GM19193 (cell line): ENCODE measurements around the gene LRRC59.

Experiments used
- POLR2A ChIP-seq: IDR thresholded peaks from 4 replicates; pipeline ENCODE4 v1.6.1; 2011; ENCODE audit not compliant: insufficient read depth, insufficient read length; ENCODE audit errors: extremely low read depth

LRRC59 gene

DNA sequence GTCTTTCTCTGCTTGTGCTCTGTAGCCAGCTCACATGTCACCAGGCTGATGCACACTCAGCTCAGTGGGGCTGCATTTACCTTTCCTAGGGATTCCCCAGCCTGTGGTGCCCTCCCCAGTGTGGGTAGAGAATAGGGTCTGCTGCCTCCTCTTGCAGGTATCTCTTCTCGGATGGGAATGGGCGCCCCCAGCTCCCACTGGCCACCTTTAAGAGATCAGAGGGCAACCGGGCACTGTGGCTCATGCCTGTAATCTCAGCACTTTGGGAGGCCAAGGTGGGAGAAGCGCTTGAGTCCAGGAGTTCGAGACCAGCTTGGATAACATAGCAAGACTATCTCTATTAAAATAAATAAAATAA is 48.1 kb downstream of the LRRC59 start:
- no peak for TF ChIP-seq POLR2A

DNA sequence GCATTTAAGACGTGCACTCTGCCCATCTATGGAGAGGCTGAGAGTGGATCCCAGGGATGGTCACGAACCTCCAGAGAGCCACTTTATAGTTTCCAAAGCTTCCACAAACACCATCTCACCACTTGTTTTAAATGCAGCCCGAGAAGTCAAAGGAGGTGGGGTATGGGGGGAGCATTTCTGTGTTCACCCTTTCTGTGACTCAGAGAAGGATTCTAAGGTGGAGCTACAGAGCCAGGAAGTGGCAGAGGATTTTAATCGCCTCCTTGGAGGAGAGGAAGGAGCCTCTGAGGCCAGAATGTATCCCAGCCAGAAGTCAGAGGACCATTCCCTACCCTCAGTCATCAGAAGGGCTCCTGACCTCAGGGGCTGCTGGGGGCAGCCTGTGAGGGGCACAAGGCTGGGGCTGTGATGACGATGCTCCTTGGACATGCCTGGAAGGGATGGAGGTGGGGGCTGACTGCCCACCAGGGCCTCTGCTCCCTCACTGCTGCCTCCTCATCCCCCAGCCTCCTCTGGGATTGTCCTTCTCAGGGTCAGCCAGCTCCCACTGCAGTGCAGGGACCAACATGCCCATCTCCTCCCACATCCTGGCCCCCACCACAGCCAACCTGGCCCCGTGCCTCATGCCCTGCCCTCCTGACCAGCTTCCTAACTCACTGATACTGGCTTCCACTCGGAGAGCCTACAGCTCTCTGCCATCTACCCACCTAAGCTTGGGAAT is 48.6 kb downstream of the LRRC59 start:
- TF ChIP-seq POLR2A = no peak

DNA sequence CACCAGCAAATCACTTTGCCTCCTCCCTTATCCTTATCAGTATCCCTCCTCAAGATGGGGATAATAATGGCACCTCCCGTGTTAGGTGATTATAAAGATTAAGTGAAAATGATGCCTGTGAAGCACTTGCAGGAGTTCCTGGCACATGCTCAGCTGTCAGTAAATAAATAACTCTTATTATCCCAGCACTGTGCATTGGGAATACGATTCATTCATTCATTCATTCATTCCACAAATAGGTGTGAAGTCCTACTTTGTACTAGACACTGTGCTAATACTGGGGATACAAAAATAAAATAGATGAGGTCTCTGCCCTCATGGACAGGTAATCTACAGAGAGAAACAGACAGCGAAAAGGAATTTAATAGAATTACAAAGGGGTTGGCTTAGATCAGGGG is 49.4 kb downstream of the LRRC59 start:
- no peak for TF ChIP-seq POLR2A

DNA sequence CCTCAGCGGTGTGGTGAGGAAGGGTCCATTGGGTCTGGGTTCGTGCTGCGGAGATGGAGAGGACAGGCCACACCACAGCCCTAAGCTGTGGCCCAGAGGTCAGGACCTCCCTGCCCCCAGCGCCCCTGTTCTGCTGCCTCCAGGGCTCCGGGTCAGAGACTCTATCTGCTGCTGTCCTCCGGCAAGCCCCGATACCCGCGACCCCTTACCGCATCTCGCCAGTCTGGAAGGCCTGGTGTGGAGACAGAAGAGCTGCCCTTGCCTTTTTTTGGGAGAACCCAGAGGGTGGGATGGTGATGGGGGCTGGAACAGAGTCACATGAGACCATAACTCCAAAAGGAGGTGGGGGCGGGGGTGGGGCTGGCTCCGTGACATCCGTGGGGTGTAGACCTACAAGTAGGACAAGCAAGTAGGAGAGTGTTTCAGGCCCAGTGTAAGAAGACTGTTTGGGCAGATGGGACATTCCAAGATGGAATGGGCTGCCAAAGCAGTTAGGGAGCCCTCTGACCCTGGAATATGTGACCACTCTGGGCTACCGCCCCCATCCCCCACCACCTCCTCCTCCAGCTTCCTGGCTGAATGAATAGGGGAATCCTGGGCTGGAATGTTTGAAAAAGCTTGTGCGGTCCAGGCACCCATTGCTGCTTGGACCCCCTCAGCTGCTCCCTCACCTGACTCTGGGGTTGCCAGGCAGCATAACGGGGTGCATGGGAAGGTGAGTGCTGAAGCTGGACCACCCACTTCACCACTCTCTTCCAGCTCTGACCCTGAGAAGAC is 50.0 kb downstream of the LRRC59 start:
- no peak for TF ChIP-seq POLR2A

DNA sequence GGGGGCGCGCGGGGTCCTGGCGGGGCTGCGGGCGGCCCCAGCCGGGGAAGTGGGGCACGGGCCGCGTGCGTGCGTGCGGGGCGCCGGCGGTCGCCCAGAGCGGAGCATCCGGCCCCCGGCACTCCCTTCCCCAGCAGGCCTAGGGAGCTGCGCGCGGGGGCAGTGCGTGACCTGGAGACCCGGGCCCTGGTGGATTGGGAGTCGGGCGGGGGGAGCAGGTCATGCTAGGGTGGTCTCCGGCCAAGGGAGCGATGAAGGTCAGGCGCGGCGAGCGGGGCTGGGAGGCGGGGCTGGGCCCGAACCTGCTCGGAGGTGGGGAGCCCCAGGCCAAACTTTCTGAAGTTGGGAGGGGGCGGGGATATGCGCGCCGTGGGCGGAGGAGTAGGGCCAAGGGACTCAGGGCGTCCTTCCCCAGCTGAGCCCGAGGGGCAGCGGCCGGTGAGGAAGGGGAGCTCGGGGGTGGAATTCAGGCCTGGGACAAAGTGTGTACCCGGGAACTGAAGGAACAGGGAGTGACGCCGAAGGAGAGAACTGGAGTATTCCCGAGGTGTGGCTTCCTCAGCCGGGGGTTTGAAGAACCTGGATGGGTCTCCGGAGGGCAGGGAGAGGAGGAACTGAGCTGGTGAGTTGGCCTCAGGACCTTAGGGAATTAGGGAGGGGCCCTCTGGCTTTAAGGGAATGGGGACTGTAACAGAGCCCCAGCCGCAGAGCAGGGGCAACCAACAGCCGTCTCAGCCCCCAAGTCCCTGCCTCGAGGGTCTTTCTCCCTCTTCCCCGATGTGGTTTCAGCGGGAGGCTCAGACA is 50.8 kb downstream of the LRRC59 start:
- TF ChIP-seq POLR2A = no peak

DNA sequence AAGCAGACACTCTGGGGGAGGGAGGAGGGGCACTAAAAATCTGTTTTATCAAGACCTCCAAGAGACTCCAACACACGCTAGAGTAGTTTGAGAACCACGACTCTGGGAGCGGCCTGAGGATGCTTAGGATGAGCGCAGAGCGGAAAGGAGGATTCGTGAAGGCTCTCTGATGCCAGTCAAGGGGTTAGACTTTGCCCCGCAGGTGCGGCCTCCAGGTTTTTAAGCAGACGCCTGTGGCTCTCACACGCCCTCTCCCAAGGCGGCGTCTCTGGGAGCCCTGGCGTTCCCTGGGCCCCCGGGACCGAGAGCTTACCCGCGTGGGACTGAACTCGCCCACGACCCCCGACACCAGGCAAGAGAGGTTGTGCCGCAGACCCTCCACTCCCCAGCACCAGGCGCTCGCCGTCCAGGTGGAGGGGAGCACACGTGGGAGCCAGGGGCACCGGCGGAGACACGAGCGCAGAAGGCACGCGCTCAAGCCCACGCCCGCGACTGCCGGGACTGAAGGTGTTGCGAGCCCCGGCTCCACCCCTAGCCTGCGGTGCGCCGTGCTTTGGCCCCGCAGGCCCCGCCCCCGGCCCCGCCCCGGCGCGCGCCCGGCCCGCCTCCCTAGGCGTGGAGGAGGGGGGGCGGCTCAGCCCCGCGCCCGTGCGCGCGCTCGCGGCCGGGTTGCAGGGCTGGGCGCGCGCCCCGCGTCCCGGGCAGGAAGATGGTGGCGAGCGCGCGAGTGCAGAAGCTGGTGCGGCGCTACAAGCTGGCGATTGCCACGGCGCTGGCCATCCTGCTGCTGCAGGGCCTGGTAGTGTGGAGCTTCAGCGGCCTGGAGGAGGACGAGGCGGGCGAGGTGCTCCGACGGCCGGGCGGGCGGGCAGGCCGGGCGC is 51.7 kb downstream of the LRRC59 start, which contains the start of gene XYLT2:
Gene XYLT2, plus strand, starts transcription at position 695 of the 881 bp plus-strand sequence. Its CDS starts 15 bp downstream, at position 710.
- peak; percentile 74 for TF ChIP-seq POLR2A

DNA sequence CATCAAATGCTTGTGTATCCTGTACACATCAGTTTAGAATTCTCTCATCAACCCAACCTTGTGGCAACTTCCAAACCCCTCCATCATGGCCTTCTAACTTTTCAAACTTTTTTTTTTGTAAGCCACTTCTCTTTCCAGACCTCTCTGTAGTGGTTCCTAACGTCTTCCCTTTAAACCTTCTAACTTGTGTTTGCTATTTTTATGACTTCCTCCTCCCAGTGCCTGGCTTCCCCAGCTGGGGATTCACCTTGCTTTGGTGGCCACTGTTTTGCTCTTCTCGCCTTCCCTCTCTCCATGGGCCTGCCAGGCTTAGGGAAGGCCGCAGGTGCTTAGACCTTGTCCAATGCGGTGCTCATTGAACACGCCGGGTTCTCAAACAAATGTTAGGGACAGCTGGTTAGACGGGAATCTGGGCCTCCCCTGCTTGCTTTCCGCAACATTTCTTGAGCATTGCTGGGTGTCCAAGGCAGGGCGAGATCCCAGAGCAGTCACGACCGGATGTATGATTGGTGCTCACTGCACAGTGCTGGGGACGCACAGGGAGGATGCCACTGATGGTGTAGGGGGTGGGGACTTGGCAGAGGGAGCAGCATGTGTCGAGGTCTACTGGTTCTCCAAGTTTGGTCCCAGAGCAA is 52.5 kb downstream of the LRRC59 start:
- TF ChIP-seq POLR2A = no peak

DNA sequence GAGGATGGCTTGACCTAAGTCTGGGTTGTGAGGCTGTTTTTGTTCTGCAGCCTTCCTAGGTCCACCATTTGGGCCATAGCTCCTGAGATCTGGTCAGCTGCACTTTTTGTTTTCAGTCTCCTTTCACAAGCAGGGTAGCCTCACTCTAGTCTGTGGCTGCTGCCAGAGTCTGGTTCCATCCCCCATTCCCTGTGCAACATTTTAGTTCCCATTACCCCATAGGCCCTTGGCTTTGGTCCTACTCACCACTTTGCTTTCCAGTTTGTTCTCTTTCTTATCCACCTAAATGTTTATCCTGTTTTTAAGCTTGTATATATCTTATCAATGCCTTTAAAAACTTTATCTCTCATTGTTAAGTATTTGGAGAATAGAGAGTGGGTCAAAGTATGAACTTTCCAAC is 57.9 kb downstream of the LRRC59 start:
- no peak for TF ChIP-seq POLR2A

DNA sequence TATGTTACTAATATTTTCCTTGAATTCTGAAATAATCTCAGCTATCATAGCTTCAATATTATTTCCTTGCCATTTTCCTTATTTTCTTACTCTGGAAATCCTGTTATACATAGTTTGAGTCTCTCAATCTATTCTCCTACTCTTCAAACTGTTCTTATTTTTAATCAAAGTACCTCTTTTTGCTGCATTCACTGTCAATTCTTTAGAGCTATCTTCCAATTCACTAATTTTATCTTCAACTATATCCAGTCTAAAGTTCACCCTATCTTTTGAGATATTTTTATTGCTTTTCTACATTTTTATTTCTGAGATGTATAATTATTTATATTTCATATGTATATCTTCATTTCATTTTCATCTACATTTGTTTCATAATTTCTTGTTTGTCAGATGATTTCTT is 58.7 kb downstream of the LRRC59 start:
- TF ChIP-seq POLR2A = no peak

DNA sequence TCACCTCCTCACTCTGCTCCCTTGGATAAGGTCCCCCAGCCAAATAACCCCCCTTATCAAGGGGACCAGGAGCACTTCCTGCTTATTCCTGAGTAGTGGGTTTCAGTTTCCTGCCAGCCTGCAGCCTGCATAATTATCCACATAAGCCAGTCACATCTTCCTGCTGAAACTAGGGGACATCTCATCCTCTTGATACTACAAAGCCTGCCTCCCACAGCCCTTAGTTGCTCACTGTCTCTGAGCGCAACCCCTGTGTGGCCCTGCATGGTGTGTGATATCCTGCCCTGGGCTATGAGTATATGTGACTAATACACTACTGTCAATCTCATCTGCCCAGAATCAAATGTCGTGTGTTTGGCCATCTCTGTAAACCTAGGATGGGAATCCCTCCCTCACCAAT is 59.4 kb downstream of the LRRC59 start:
- no peak for TF ChIP-seq POLR2A

DNA sequence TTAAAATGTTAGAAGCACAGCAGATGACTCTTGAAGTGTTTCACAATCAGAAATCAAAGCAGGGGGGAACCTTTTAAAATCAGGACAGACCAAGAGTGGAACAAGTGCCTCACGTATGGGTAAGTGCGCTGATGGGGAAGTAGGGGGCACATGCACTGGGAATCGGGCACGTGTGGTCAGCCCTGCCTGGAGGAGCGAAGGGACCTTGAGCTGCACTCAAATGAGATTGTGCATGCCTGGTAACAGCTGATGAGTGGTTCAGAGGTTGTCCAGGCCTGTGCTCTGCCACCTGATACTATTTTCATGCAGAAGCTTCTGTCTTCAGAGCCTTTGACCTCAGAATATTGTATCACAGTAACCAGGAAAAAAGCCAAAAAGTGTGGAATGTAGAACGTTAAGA is 65.1 kb downstream of the LRRC59 start:
- TF ChIP-seq POLR2A = no peak
